Thyroid gland (tissue), 4 donors: ENCODE data around the gene DNAH14. TPM values are rescaled to one million over a fixed set of nuclear protein-coding genes. Genes with fewer than 3 reads are reported as not detected.

Source experiments
- DNase-seq, 2 donors: peaks; one replicate each; pipeline ENCODE4 v3.0.0-alpha.2; 2019
- H3K27ac ChIP-seq, 3 donors: fragments of 200-600 bp; sonication (generic); 1 replicate in 2 of 3; 2 replicates in 1 of 3; pipeline ENCODE4 v1.5.1; 2016 to 2019; ENCODE audit warnings: mild to moderate bottlenecking in 1 of 3, moderate library complexity in 1 of 3
- H3K27me3 ChIP-seq: fragments of 200-600 bp; sonication (generic); one replicate; pipeline ENCODE4 v1.5.1; 2019
- H3K36me3 ChIP-seq, 2 donors: fragments of 200-600 bp; sonication (generic); one replicate each; pipeline ENCODE4 v1.5.1; 2016 to 2019
- H3K4me1 ChIP-seq, 2 donors: fragments of 200-600 bp; sonication (generic); one replicate each; pipeline ENCODE4 v1.5.1; 2017 to 2019
- H3K4me3 ChIP-seq, 3 donors: fragments of 200-600 bp; sonication (generic); replicated peaks in 1 of 3; 1 replicate in 2 of 3; 2 replicates in 1 of 3; pipeline ENCODE4 v1.5.1; 2016; ENCODE audit warnings: mild to moderate bottlenecking in 1 of 3
- H3K9me3 ChIP-seq: fragments of 200-600 bp; sonication (generic); one replicate; pipeline ENCODE4 v1.5.1; 2017
- CTCF ChIP-seq, 6 experiments: fragments of 200-600 bp in 3 of 6; fragments of 450-650 bp in 3 of 6; sonication (generic) in 3 of 6; IDR thresholded peaks; one replicate each; pipeline ENCODE4 v1.5.1; 2016 to 2019; ENCODE audit warnings: antibody characterized with exemption in 6 of 6, mild to moderate bottlenecking in 2 of 6, inconsistent platforms in 1 of 6, moderate library complexity in 1 of 6
- POLR2A ChIP-seq, 2 donors: fragments of 450-650 bp; IDR thresholded peaks; one replicate each; pipeline ENCODE4 v1.6.1; 2017; ENCODE audit warnings: antibody characterized with exemption in 2 of 2, mild to moderate bottlenecking in 2 of 2, moderate library complexity in 1 of 2
- WGBS, 2 donors: methylation state at CpG; one replicate each; pipeline ENCODE4 v1.1.5; 2017; 5-methylcytosine and 5-hydroxymethylcytosine counted together
- intact Hi-C: fragments of 100-400 bp; cut with DNase I; formaldehyde crosslinking; loops from one replicate; pipeline ENCODE4 v1.15.1; 2023
- total RNA-seq, 4 donors: library from RNA; depleted of rRNA; stranded (reverse); fragments of >200 nt; gene quantifications; one replicate each; pipeline ENCODE4 v1.2.3, GENCODE V29; 2016

DNAH14 gene
- total RNA-seq, 4 donors from 2014 or later: 60.5 to 75.9 (median 69.2) TPM

- 38 to 45% methylated on average over 1 of the region's 1 CpG for WGBS, 2 donors
- TF ChIP-seq POLR2A (IDR thresholded peaks at IDR 0.05): no peak
- no peak for TF ChIP-seq CTCF (IDR thresholded peaks at IDR 0.05)
- no peak overlapping the region for H3K4me3 ChIP-seq
- no peak for DNase-seq
- H3K36me3 ChIP-seq: no peaks in the 10 kb centered on the region
- intact Hi-C loops: no loop called here
- H3K9me3 ChIP-seq: no peaks in the 10 kb centered on the region
- H3K27ac ChIP-seq: no peak overlapping the region
- no peaks in the 10 kb centered on the region for H3K27me3 ChIP-seq
- no peaks in the 10 kb centered on the region for H3K4me1 ChIP-seq
Observed at GRCh38 chr1:224897529-224898327, 31.7 kb upstream of the DNAH14 start.

DNA sequence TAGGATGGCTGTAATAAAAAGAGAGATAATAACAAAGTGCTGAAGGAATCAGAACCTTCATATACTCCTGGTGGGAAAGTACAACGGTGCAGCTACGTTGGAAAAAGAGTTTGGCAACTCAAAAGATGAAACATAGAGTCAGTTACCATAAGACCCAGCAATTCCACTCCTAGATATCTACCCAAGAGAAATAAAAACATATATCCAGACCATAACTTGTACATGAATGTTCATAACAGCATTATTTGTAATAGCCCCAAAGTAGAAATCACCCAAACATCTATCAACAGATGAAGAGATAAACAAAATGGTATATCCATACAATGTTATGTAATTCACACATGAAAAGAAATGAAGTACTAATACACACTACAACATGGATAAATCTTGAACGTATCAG is 30.5 kb upstream of the DNAH14 start:
- no peak overlapping the region for H3K4me3 ChIP-seq
- intact Hi-C loops: no loop called here
- H3K36me3 ChIP-seq: no peaks in the 10 kb centered on the region
- TF ChIP-seq CTCF (IDR thresholded peaks at IDR 0.05) (no peak), POLR2A (IDR thresholded peaks at IDR 0.05) (no peak)
- no peak for DNase-seq
- H3K27me3 ChIP-seq: no peaks in the 10 kb centered on the region
- H3K4me1 ChIP-seq: no peaks in the 10 kb centered on the region
- no peak overlapping the region for H3K27ac ChIP-seq
- no peaks in the 10 kb centered on the region for H3K9me3 ChIP-seq
- WGBS, 2 donors: 84 to 93% methylated on average over 3 of the region's 3 CpGs

DNA sequence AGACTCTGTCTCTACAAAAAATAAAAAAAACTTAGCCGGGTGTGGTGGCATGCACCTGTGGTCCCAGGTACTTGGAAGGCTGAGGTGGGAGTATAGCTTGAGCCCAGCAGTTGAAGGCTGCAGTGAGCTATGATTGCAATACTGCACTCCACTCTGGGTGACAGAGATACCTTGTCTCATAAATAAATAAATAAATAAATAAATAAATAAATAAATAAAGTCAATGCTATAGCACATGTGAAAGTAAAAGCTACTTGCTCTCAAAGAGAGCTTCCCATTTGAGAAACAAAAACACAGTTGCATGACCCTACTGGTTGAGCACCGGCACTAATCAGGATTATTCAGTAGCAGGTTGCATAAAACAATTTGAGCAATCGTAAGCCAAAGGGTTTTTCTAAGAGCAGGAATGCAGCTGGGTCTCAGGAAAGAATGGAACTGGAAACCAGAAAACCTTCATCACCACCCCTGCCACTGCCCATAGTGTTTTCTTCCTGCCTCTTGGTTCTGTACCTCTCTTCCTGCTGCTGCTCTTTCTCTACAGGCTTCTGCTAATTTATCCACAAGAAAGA is 29.3 kb upstream of the DNAH14 start:
- no peaks in the 10 kb centered on the region for H3K9me3 ChIP-seq
- TF ChIP-seq CTCF (IDR thresholded peaks at IDR 0.05): no peak
- no peak for TF ChIP-seq POLR2A (IDR thresholded peaks at IDR 0.05)
- intact Hi-C loops: no loop called here
- no peaks in the 10 kb centered on the region for H3K36me3 ChIP-seq
- no peaks in the 10 kb centered on the region for H3K27me3 ChIP-seq
- no peak for DNase-seq
- H3K27ac ChIP-seq: no peak overlapping the region
- 79 to 80% methylated on average over 3 of the region's 3 CpGs for WGBS, 2 donors
- no peak overlapping the region for H3K4me3 ChIP-seq
- H3K4me1 ChIP-seq: no peaks in the 10 kb centered on the region

DNA sequence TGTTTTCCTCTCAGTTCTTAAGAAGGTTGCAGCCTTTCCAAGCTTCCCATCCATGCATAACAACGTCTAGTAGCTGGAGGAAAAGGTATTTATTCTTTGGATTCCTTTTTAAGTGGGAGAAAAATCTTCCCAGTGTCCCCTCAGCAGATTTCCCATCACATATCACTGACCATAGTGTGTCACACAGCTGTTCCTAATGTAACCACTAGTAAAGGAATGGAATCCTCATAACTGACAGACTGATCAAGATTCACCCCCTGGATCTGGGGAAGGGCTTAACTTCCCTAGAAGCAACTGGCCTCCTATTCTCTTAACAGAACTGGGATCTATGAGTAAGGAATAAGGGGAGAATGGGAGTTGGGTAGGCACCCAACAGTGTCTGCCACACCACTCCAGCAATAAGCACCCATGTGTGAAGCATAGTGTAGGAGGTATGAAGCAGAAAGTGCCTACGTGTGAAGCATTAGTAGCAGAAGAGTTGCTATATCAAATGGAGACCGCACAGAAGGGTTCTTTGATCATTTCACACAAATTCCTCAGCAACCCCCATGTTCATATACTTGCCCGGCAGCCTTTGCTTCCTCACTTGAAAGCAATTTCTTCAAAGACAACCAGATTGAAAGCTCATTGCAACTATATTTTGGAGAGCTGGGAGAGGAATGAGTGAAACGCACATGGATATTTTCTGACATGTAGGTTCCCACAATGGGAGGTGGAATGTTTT is 28.2 kb upstream of the DNAH14 start:
- WGBS, 2 donors: 65 to 66% methylated on average over 5 of the region's 5 CpGs
- intact Hi-C loops: no loop called here
- Histone ChIP-seq H3K4me3 (no peak overlapping the region), H3K27me3 (no peaks in the 10 kb centered on the region), H3K9me3 (no peaks in the 10 kb centered on the region), H3K27ac (no peak overlapping the region), H3K36me3 (no peaks in the 10 kb centered on the region), H3K4me1 (no peaks in the 10 kb centered on the region)
- no peak for DNase-seq
- TF ChIP-seq POLR2A (IDR thresholded peaks at IDR 0.05) (no peak), CTCF (IDR thresholded peaks at IDR 0.05) (no peak)

- TF ChIP-seq CTCF (IDR thresholded peaks at IDR 0.05) (no peak), POLR2A (IDR thresholded peaks at IDR 0.05) (no peak)
- H3K4me1 ChIP-seq: no peaks in the 10 kb centered on the region
- no peak for DNase-seq
- WGBS, 2 donors: 77 to 87% methylated on average over 2 of the region's 2 CpGs
- H3K9me3 ChIP-seq: no peaks in the 10 kb centered on the region
- H3K4me3 ChIP-seq: no peak overlapping the region
- H3K27me3 ChIP-seq: no peaks in the 10 kb centered on the region
- no peaks in the 10 kb centered on the region for H3K36me3 ChIP-seq
- intact Hi-C loops: no loop called here
- no peak overlapping the region for H3K27ac ChIP-seq
Observed at GRCh38 chr1:224903955-224904354, 25.5 kb upstream of the DNAH14 start.
